HuH-7.5 (cell line): ENCODE data around the gene HBA2.
"Not testable (repeated sequence)": the region's sequence is repeated elsewhere in the genome, so short reads cannot be mapped to it uniquely, and the experiment has no call there.

Source experiments
- DNase-seq: peaks from one replicate; pipeline ENCODE4 v3.0.0; 2011; ENCODE audit warnings: low spot score

HBA2 gene

DNA sequence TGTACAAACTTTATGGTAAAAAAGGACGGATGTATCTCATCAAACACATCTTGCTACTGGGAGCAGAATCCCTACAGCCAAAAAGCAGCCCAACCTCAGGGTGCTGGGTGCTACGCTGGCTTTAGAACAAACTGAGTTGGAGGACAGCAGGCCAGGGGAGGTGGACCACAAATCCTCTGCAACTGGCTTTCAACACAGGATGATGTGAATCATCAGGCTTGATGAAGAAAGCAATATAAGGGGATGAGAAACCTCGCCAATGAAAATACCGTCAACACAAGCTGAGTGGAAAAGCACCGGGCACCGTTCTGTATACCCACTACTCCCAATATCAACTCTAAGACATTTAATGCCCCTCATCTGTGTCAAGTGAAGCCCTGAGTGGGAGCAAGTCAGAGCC, 21.8 kb downstream of the HBA2 start:
- no peak for DNase-seq

- no peak for DNase-seq
These were observed 27.7 kb downstream of the HBA2 start for GRCh38 chr16:200388-200787.

GRCh38 chr16:203246-203645, 30.6 kb downstream of the HBA2 start:
- DNase-seq, result no peak

- not testable (repeated sequence) for DNase-seq
These were observed 31.4 kb downstream of the HBA2 start for GRCh38 chr16:204046-204445.

DNA sequence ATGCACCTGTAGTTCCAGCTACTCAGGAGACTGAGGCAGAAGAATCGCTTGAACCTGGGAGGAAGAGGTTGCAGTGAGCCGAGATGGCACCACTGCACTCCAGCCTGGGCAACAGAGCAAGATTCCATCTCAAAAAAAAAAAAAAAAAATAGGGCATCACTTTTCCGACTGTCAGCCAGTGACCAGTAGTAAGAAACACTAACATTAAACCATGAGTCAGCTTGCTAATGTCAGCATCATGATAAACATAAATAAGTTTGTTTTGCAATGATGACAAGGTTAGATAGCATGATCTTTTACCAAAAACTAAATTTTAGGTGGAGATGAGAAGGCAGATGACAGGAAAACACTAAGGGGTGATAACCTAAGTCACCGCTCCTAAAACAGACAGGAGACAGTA, 36.7 kb downstream of the HBA2 start:
- DNase-seq, result not testable (repeated sequence)

GRCh38 chr16:211631-212180, 39.0 kb downstream of the HBA2 start:
- DNase-seq, result not testable (repeated sequence)

GRCh38 chr16:212999-213398, 40.3 kb downstream of the HBA2 start:
- DNase-seq, result no peak

GRCh38 chr16:220021-220420, 47.3 kb downstream of the HBA2 start:
- DNase-seq, result no peak
